BE2C (cell line): Measurements from ENCODE around the gene RTP5.

Source experiments
- DNase-seq: peaks from one replicate; pipeline ENCODE4 v3.0.0-alpha.2; 2020
- H3K27me3 ChIP-seq: fragments of 250-450 bp; sonication (Bioruptor Pico); 2 replicates; pipeline ENCODE4 v1.5.1; 2020; ENCODE audit warnings: mild to moderate bottlenecking
- H3K36me3 ChIP-seq: fragments of 250-450 bp; sonication (Bioruptor Pico); 2 replicates; pipeline ENCODE4 v1.5.1; 2020; ENCODE audit warnings: mild to moderate bottlenecking
- H3K4me1 ChIP-seq: fragments of 250-450 bp; sonication (Bioruptor Pico); 2 replicates; pipeline ENCODE4 v1.5.1; 2020
- H3K4me3 ChIP-seq: 2 replicates; pipeline ENCODE4 v1.5.1; 2011; ENCODE audit warnings: low read depth, low read length
- H3K9me3 ChIP-seq: fragments of 250-450 bp; sonication (Bioruptor Pico); 2 replicates; pipeline ENCODE4 v1.5.1; 2020
- TF ChIP-seq, protein P1 (sequence below): IDR thresholded peaks from 2 replicates; pipeline ENCODE4 v1.5.1; 2012; ENCODE audit warnings: mild to moderate bottlenecking, low read depth, low read length

Gene RTP5

DNA sequence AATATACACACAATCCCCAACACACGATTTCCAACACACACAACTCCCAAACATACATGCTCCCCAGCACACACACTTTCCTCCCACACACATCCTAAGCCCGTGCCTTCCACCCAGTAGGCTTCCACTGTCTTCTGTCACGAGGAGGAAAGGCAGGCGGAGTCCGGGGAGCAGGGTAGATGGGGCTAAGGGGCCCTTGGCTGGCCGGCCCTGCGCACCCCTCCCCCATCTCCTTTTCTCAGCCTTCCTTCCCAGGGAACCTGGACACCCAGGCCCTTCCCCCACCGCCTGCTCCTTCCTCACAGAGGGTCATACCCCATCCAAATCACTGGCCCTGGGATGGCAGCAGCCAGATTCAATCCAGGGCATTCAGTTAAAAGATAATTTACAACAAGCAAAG is 7.4 kb upstream of the RTP5 start:
- H3K4me1 ChIP-seq = peaks cover 18% of the 10 kb centered on the region
- H3K36me3 ChIP-seq = no peaks in the 10 kb centered on the region
- DNase-seq = peak; percentile 9
- no peak overlapping the region for H3K4me3 ChIP-seq
- TF ChIP-seq, protein P1, sequence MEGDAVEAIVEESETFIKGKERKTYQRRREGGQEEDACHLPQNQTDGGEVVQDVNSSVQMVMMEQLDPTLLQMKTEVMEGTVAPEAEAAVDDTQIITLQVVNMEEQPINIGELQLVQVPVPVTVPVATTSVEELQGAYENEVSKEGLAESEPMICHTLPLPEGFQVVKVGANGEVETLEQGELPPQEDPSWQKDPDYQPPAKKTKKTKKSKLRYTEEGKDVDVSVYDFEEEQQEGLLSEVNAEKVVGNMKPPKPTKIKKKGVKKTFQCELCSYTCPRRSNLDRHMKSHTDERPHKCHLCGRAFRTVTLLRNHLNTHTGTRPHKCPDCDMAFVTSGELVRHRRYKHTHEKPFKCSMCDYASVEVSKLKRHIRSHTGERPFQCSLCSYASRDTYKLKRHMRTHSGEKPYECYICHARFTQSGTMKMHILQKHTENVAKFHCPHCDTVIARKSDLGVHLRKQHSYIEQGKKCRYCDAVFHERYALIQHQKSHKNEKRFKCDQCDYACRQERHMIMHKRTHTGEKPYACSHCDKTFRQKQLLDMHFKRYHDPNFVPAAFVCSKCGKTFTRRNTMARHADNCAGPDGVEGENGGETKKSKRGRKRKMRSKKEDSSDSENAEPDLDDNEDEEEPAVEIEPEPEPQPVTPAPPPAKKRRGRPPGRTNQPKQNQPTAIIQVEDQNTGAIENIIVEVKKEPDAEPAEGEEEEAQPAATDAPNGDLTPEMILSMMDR = no peak
- no peaks in the 10 kb centered on the region for H3K9me3 ChIP-seq
- H3K27me3 ChIP-seq = no peaks in the 10 kb centered on the region

DNA sequence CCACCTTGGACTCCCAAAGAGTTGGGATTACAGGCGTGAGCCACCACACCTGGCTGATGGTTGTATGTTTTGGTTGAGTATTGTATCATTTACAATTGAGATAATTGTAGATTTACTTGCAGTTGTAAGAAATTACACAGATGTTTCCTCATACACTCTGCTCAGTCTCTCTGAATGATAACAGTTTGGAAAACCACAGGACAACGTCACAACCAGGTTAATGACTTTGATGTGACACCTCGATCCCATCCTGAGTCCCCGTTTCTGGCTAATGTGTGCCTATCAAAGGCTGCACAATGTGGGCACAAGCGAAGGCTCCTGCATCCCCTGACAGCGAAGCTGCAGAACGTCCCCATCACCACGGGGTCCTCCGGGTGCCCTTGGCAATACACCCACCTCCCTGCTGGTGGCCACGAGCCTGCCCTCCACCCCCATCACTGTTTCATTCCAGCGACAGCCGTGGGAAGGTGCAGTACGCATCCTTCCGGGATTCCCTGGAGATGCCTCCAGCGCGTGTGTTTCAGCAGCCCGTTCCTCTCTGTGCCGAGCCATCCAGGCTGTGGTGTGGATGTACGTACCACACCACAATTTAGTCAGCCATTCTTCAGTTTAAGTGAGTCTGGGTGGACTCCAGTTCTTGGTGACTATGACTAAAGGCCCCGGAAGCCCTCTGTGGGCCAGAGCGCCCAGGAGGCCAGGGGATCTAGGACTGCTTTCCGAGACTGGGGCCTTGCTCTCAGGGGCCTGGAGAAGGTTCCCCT is 6.6 kb upstream of the RTP5 start:
- Histone ChIP-seq H3K36me3 (no peaks in the 10 kb centered on the region), H3K9me3 (no peaks in the 10 kb centered on the region), H3K4me3 (no peak overlapping the region), H3K4me1 (peaks cover 18% of the 10 kb centered on the region), H3K27me3 (no peaks in the 10 kb centered on the region)
- TF ChIP-seq, protein P1 = no peak
- no peak for DNase-seq

DNA sequence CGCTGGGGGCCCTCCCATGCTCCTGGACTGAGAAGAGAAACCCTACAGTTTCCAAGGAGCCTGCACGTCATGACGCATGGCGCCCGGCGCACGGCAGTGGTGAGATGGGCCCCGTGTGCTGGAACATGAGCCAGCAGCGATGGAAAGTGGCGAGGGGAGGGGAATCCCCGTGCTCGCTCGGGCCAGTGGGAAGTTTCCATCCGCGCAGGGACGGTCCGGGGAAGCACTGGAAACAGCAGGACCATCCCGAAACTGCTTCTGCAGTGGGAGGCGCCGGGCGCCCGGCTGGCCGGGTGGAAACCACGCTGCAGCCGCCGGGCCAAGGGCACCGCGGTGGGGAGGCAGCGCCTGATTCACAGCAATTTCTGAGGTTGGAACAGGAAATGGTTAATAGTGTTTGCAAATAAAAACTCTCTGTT is 6.0 kb upstream of the RTP5 start:
- no peaks in the 10 kb centered on the region for H3K36me3 ChIP-seq
- TF ChIP-seq, protein P1 = no peak
- no peaks in the 10 kb centered on the region for H3K27me3 ChIP-seq
- no peaks in the 10 kb centered on the region for H3K9me3 ChIP-seq
- peak; percentile 4 for DNase-seq
- H3K4me1 ChIP-seq = peaks cover 23% of the 10 kb centered on the region
- H3K4me3 ChIP-seq = no peak overlapping the region

DNA sequence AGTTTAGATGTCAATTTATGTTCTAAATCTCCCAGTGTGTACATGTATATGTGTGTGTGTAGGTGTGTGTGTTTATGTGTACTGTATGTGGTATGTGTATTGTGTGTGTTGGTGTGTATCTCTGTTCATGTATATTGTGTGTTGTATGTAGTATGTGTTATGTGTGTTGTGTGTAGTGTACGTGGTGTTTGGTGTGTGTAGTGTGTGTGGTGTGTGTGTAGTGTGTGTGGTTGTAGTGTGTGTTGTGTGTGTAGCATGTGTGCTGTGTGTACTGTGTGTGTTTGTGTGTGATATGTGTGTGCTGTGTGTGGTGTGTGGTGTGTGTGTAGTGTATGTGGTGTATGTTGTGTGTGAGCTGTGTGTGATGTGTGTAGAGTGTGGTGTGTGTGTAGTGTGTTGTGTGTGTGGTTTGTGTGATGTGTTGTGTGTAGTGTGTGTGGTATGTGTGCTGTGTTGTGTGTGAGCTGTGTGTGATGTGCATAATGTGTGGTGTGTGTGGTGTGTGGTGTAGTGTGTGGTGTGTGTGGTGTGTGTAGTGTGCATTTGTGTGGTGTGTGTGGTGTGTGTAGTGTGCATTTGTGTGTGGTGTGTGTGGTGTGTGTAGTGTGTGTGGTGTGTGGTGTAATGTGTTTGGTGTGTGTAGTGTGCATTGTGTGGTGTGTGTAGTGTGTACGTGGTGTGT is 5.2 kb upstream of the RTP5 start:
- Histone ChIP-seq H3K4me3 (no peak overlapping the region), H3K27me3 (no peaks in the 10 kb centered on the region), H3K4me1 (peaks cover 21% of the 10 kb centered on the region)

DNA sequence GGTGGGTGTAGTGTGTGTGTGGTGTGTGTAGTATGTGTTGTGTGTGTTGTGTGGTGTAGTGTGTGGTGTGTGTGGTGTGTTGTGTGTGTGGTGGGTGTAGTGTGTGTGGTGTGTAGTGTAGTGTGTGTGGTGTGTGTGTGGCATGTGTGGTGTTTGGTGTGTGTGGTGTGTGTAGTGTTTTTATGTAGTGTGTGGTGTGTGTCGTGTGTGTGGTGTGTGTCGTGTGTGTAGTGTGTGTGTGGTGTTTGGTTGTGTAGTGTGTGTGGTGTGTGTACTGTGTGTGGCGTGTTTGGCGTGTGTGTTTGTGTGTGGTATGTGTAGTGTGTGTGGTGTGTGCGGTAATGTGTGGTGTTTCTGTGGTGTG is 4.7 kb upstream of the RTP5 start:
- no peaks in the 10 kb centered on the region for H3K27me3 ChIP-seq
- no peak overlapping the region for H3K4me3 ChIP-seq
- no peaks in the 10 kb centered on the region for H3K36me3 ChIP-seq
- peaks cover 16% of the 10 kb centered on the region for H3K4me1 ChIP-seq
- TF ChIP-seq, protein P1 = no peak
- H3K9me3 ChIP-seq = no peaks in the 10 kb centered on the region
- DNase-seq = no peak

More for the DNA sequence above, 5.2 kb upstream of the RTP5 start:
- TF ChIP-seq, protein P1 = no peak
- no peak for DNase-seq
- H3K9me3 ChIP-seq = no peaks in the 10 kb centered on the region
- no peaks in the 10 kb centered on the region for H3K36me3 ChIP-seq

DNA sequence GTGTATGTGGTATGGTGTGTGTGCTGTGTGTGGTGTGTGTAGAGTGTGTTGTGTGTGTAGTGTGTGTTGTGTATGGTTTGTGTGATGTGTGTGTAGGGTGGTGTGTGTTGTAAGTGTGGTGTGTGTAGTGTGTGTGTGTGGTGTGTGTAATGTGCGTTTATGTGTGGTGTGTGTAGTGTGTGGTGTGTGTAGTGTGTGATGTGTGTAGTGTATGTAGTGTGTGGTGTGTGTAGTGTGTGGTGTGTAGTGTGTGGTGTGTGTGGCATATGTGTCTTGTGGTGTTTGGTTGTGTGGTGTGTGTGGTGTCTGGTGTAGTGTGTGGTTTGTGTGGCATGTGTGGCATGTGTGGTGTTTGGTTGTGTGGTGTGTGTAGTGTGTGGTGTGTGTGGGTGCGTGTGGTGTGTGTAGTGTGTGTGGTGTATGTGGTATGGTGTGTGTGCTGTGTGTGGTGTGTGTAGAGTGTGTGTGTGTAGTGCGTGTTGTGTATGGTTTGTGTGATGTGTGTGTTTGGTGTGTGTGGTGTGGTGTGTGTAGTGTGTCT is 4.0 kb upstream of the RTP5 start:
- Histone ChIP-seq H3K27me3 (no peaks in the 10 kb centered on the region), H3K9me3 (no peaks in the 10 kb centered on the region), H3K36me3 (no peaks in the 10 kb centered on the region), H3K4me1 (peaks cover 10% of the 10 kb centered on the region; the same call in 1 of the 2 replicates), H3K4me3 (no peak overlapping the region)
- TF ChIP-seq, protein P1 = no peak
- DNase-seq = no peak
